HG03521 (cell line): Measurements from ENCODE around the gene SLC27A2.
A peak's percentile ranks its signal among the peaks of the same experiment; 100 is the strongest.
"Not testable (repeated sequence)": the region's sequence is repeated elsewhere in the genome, so short reads cannot be mapped to it uniquely, and the experiment has no call there.

Source experiments
- ATAC-seq: cut with Tn5 transposase; IDR thresholded peaks from one replicate; pipeline ENCODE4 v1.9.1; 2021; ENCODE audit warnings: mild to moderate bottlenecking, moderate library complexity; ENCODE audit not compliant: unreplicated experiment

The SLC27A2 gene

GRCh38 chr15:50162969-50163718 is 18.9 kb upstream of the SLC27A2 start:
- no peak for ATAC-seq

- no peak for ATAC-seq
Observed at GRCh38 chr15:50163719-50164410, 18.1 kb upstream of the SLC27A2 start.

- no peak for ATAC-seq
Observed at GRCh38 chr15:50164458-50164857, 17.5 kb upstream of the SLC27A2 start.

GRCh38 chr15:50166216-50166615 is 15.8 kb upstream of the SLC27A2 start:
- no peak for ATAC-seq

- no peak for ATAC-seq
Observed at GRCh38 chr15:50167110-50167509, 14.9 kb upstream of the SLC27A2 start.

GRCh38 chr15:50168379-50168778 is 13.6 kb upstream of the SLC27A2 start:
- no peak for ATAC-seq

- ATAC-seq, result no peak
Observed at GRCh38 chr15:50168783-50169411, 13.1 kb upstream of the SLC27A2 start.

DNA sequence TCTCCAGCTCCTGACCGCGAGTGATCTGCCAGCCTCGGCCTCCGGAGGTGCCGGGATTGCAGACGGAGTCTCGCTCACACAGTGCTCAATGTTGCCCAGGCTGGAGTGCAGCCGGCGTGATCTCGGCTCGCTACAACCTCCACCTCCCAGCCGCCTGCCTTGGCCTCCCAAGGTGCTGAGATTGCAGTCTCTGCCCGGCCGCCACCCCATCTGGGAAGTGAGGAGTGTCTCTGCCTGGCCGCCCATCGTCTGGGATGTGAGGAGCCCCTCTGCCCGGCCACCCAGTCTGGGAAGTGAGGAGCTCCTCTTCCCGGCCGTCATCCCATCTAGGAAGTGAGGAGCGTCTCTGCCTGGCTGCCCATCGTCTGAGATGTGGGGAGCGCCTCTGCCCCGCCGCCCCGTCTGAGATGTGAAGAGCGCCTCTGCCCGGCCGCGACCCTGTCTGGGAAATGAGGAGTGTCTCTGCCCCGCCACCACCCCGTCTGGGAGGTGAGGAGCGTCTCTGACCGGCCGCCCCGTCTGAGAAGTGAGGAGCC is 9.6 kb upstream of the SLC27A2 start:
- not testable (repeated sequence) for ATAC-seq

- no peak for ATAC-seq
Observed at GRCh38 chr15:50176869-50177268, 5.1 kb upstream of the SLC27A2 start.

DNA sequence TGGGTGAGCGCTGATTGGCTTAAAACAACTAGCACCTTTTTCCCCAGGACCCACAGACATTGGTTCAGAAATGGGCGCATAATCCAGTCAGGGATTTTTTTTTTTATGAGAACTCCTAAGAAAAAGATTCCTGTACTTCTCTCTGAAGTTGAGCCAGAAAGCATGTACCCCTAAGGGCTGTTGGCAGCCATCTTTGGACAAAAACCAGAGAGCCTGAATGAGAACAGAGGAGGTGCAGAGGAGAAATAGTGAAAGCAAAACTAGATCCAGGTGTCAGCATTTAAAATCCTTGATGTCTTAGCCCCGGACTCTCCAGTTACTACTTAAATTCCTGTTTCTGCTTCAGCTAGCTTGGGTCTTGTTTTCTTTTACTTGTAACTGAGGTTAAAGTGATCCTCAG is 1.9 kb upstream of the SLC27A2 start:
- ATAC-seq, result no peak

- no peak for ATAC-seq
Observed at GRCh38 chr15:50180582-50180981, 1.4 kb upstream of the SLC27A2 start.

GRCh38 chr15:50181201-50181968 is 611 bp upstream of the SLC27A2 start:
- no peak for ATAC-seq

- ATAC-seq, result peak; percentile 43
Observed at GRCh38 chr15:50182219-50183013, 420 bp downstream of the SLC27A2 start.

GRCh38 chr15:50183112-50183794 is 1.3 kb downstream of the SLC27A2 start:
- no peak for ATAC-seq

GRCh38 chr15:50184863-50185504 is 3.0 kb downstream of the SLC27A2 start:
- no peak for ATAC-seq

GRCh38 chr15:50186090-50186489 is 4.1 kb downstream of the SLC27A2 start:
- no peak for ATAC-seq

GRCh38 chr15:50186752-50187151 is 4.8 kb downstream of the SLC27A2 start:
- no peak for ATAC-seq

GRCh38 chr15:50187525-50187924 is 5.5 kb downstream of the SLC27A2 start:
- ATAC-seq, result no peak

DNA sequence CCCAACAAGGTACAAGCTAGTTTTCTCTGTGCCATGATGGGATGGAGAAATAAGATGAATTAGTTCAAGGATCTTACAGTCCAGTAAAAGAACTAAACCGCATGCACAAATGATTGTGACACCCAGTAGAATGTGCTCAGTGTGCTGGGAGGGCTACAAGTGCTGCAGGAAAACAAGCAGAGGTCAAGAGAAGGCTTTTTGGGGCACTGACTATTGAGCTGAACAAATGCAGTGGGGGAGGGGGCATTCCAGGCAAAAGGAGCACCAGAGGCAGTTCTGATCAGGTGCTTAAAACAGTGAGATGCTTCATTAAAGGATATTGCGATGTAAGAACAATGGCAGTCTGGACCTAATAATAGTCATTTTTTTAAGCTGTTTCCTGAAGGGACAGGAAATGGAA is 6.0 kb downstream of the SLC27A2 start:
- ATAC-seq, result no peak
